HuH-7 (cell line): ENCODE measurements around the gene CPD.

Experiments used
- DNase-seq: peaks from one replicate; pipeline ENCODE4 v3.0.0; 2011; ENCODE audit warnings: low spot score

The CPD gene

GRCh38 chr17:30506481-30506880 lies 127.8 kb downstream of the CPD start:
- DNase-seq: no peak

- DNase-seq: no peak
These were observed 134.6 kb downstream of the CPD start for GRCh38 chr17:30513346-30513745.

DNA sequence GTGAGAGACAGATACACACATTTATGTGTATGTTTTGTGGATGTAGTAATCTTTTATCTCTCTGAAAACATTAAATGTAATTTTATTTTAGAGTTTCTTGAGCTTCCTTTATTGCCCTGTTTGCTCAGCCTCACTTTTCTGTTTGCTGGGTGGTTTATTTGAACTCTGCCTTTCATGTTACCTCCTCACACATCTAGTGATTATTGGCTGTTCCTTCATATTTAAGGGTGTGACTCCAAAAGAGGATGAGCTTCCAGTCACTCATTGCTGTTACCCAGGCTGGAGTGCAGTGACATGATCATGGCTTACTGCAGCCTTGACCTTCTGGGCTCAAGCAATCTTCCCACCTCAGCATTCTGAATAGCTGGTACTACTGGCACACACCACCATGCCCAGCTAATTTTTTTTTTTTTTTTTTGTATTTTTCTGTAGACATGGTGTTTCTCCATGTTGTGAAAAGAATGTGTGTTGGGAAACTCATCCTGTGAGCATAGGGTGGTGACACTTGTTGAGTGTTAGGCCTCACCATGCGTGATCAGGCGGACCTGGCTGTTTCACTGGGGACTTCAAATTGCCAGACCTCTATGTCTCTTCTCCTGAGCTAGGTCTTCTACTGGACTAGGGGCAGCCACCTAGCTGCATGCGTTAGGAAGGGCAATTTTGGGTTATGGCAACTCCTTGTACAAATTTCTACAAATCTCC lies 136.3 kb downstream of the CPD start:
- DNase-seq: no peak

DNA sequence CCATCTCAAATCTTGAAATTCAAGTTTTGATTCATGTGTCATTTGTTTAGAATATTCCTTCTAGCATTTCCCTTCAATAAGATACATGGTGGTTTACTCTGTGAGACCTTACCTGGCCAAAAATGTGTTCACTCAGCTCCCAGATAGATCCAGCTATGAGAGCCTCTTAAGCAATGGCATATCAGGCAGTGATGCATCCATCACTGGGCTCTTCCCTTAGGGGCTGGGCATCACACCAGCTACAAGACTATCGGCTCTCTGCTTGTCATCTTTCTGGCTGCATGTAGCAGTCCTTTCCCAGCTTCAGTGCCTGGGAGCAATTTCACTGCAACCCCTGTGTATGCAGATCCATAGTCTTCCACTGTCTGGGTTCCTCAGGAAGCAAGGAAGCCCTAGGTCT lies 139.1 kb downstream of the CPD start:
- DNase-seq: no peak

GRCh38 chr17:30519166-30519565 lies 140.4 kb downstream of the CPD start:
- no peak for DNase-seq
